HCT116 (cell line): Measurements from ENCODE around the gene MAP7. TPM values are rescaled to one million over a fixed set of nuclear protein-coding genes. Genes with fewer than 3 reads are reported as not detected.

Experiments used
- ATAC-seq: fragments of 200-7000 bp; cut with Tn5 transposase; 2 replicates; pipeline ENCODE4 v1.9.1; 2020; ENCODE audit warnings: mild to moderate bottlenecking, moderate library complexity
- BruUV-seq: library from RNA; stranded (reverse); fragments of 400-500 nt; replicated peaks from 2 replicates; lab custom pipeline; 2021; lab: Mats Ljungman, UMichigan
- CTCF ChIA-PET: fragments of 300-600 bp; sonication (Branson Sonifier 250); formaldehyde crosslinking; loops from one replicate; lab custom pipeline; 2021; ENCODE audit warnings: antibody characterized with exemption; lab: Charles Lee
- POLR2A ChIA-PET: fragments of 300-600, 350-600 bp; sonication (Branson Sonifier 250); formaldehyde crosslinking; loops from one replicate; lab custom pipeline; 2021; ENCODE audit warnings: antibody characterized with exemption; lab: Charles Lee
- RAD21 ChIA-PET, 2 experiments: fragments of 300-600 bp; sonication (Branson Sonifier 250); formaldehyde crosslinking; loops; one replicate each; lab custom pipeline; 2023; ENCODE audit warnings: low total read pairs in 2 of 2; ENCODE audit not compliant: uncharacterized antibody in 2 of 2, unreplicated experiment in 2 of 2, low non-redundant PET in 1 of 2; lab: Charles Lee
- DNase-seq: peaks from one replicate; pipeline ENCODE4 v3.0.0-alpha.2; 2010; ENCODE audit warnings: low read depth, low spot score
- H2AFZ ChIP-seq: fragments of 200-600 bp; shearing (Covaris generic), sonication (generic); 2 replicates; pipeline ENCODE4 v1.6.1; 2017; ENCODE audit warnings: low read depth, mixed run types, mixed read lengths, antibody characterized with exemption, low read length; ENCODE audit not compliant: poor library complexity, severe bottlenecking
- H3K27ac ChIP-seq: 2 replicates; pipeline ENCODE4 v1.5.1; 2012; ENCODE audit warnings: low read depth, low read length
- H3K27me3 ChIP-seq: fragments of 200-600 bp; sonication (generic); 2 replicates; pipeline ENCODE4 v1.6.1; 2016; ENCODE audit warnings: mixed run types, low read length, mixed read lengths; ENCODE audit not compliant: insufficient read depth
- H3K36me3 ChIP-seq, 2 experiments: fragments of 200-500 bp in 1 of 2; fragments of 200-600 bp in 1 of 2; sonication (Bioruptor generic) in 1 of 2; sonication (generic) in 1 of 2; 2 replicates each; pipeline versions ENCODE4 v1.5.1 to v1.6.1; 2014 to 2016; ENCODE audit warnings: low read length in 2 of 2, inconsistent platforms in 1 of 2, mixed read lengths in 1 of 2, mixed run types in 1 of 2; ENCODE audit not compliant: insufficient read depth in 2 of 2, control insufficient read depth in 1 of 2
- H3K4me1 ChIP-seq, 2 experiments: fragments of 200-600 bp in 1 of 2; sonication (generic) in 1 of 2; 2 replicates each; pipeline versions ENCODE4 v1.5.1 to v1.6.1; 2012 to 2017; ENCODE audit warnings: low read length in 2 of 2, inconsistent platforms in 1 of 2, mild to moderate bottlenecking in 1 of 2, mixed read lengths in 1 of 2, mixed run types in 1 of 2, moderate library complexity in 1 of 2; ENCODE audit not compliant: insufficient read depth in 2 of 2, control insufficient read depth in 1 of 2
- H3K4me2 ChIP-seq: fragments of 200-600 bp; sonication (generic); 2 replicates; pipeline ENCODE4 v1.6.1; 2017; ENCODE audit warnings: mixed run types, low read length, mixed read lengths
- H3K4me3 ChIP-seq, 2 experiments: fragments of 200-600 bp in 1 of 2; sonication (generic) in 1 of 2; replicated peaks in 1 of 2; 2 replicates each; pipeline ENCODE4 v1.5.1; 2011 to 2016; ENCODE audit warnings: low read length in 2 of 2, control low read depth in 1 of 2, low read depth in 1 of 2, mild to moderate bottlenecking in 1 of 2, mixed read lengths in 1 of 2, mixed run types in 1 of 2
- H3K79me2 ChIP-seq: fragments of 200-600 bp; sonication (generic); 2 replicates; pipeline ENCODE4 v1.6.1; 2017; ENCODE audit warnings: mild to moderate bottlenecking, mixed run types, low read length, moderate library complexity, mixed read lengths; ENCODE audit not compliant: insufficient read depth
- H3K9ac ChIP-seq: fragments of 200-600 bp; sonication (generic); 2 replicates; pipeline ENCODE4 v1.6.1; 2016; ENCODE audit warnings: low read length, mixed read lengths
- H3K9me2 ChIP-seq: fragments of 200-600 bp; sonication (generic), shearing (Covaris generic); 2 replicates; pipeline ENCODE4 v1.6.1; 2017; ENCODE audit warnings: mixed run types, mild to moderate bottlenecking, moderate library complexity; ENCODE audit not compliant: insufficient read depth
- H3K9me3 ChIP-seq, 2 experiments: fragments of 200-500 bp in 1 of 2; fragments of 200-600 bp in 1 of 2; sonication (Bioruptor generic) in 1 of 2; sonication (generic) in 1 of 2; 2 replicates each; pipeline ENCODE4 v1.6.1; 2014 to 2017; ENCODE audit warnings: low read length in 2 of 2, mixed read lengths in 2 of 2, inconsistent platforms in 1 of 2, low read depth in 1 of 2, mild to moderate bottlenecking in 1 of 2, mixed run types in 1 of 2, moderate library complexity in 1 of 2; ENCODE audit not compliant: control insufficient read depth in 1 of 2, insufficient read depth in 1 of 2
- H4K20me1 ChIP-seq: fragments of 200-600 bp; sonication (generic), shearing (Covaris generic); 2 replicates; pipeline ENCODE4 v1.6.1; 2017; ENCODE audit warnings: mixed run types, mild to moderate bottlenecking, moderate library complexity; ENCODE audit not compliant: insufficient read depth
- ATF3 ChIP-seq: IDR thresholded peaks from 2 replicates; pipeline ENCODE4 v1.6.1; 2012
- CBX3 ChIP-seq: IDR thresholded peaks from 2 replicates; pipeline ENCODE4 v1.6.1; 2012; ENCODE audit warnings: low read depth
- CTCF ChIP-seq, 3 experiments: fragments of 200-600 bp in 1 of 3; sonication (generic) in 1 of 3; IDR thresholded peaks in 2 of 3; conservative IDR thresholded peaks in 1 of 3; 2 replicates each; pipeline ENCODE4 v1.5.1; 2012 to 2017; ENCODE audit warnings: low read depth in 2 of 3, low read length in 2 of 3, antibody characterized with exemption in 1 of 3, borderline replicate concordance in 1 of 3, control low read depth in 1 of 3, mild to moderate bottlenecking in 1 of 3, mixed read lengths in 1 of 3, mixed run types in 1 of 3, moderate library complexity in 1 of 3; ENCODE audit not compliant: insufficient read depth in 1 of 3
- EGR1 ChIP-seq: IDR thresholded peaks from 2 replicates; pipeline ENCODE4 v1.6.1; 2012; ENCODE audit warnings: low read depth
- ELF1 ChIP-seq: IDR thresholded peaks from 2 replicates; pipeline ENCODE4 v1.6.1; 2012; ENCODE audit warnings: low read depth, borderline replicate concordance
- EZH2 ChIP-seq: fragments of 200-600 bp; sonication (generic); IDR thresholded peaks from 2 replicates; pipeline ENCODE4 v1.6.1; 2017; ENCODE audit warnings: antibody characterized with exemption, mixed run types
- EZH2phosphoT487 ChIP-seq: fragments of 200-600 bp; IDR thresholded peaks from 2 replicates; pipeline ENCODE4 v1.6.1; 2018; ENCODE audit warnings: antibody characterized with exemption, borderline replicate concordance
- FOSL1 ChIP-seq: IDR thresholded peaks from 2 replicates; pipeline ENCODE4 v1.6.1; 2012; ENCODE audit warnings: low read depth
- MAX ChIP-seq: IDR thresholded peaks from 2 replicates; pipeline ENCODE4 v1.6.1; 2012
- POLR2A ChIP-seq: IDR thresholded peaks from 2 replicates; pipeline ENCODE4 v1.7.0; 2011; ENCODE audit warnings: borderline replicate concordance; ENCODE audit not compliant: insufficient read depth, insufficient read length; ENCODE audit errors: extremely low read depth
- POLR2AphosphoS5 ChIP-seq: IDR thresholded peaks from 2 replicates; pipeline ENCODE4 v1.6.1; 2011; ENCODE audit warnings: mild to moderate bottlenecking, low read depth, low read length, moderate library complexity
- RAD21 ChIP-seq: IDR thresholded peaks from 2 replicates; pipeline ENCODE4 v1.6.1; 2012; ENCODE audit warnings: low read depth, mild to moderate bottlenecking
- REST ChIP-seq: IDR thresholded peaks from 2 replicates; pipeline ENCODE4 v1.6.1; 2012; ENCODE audit warnings: low read depth
- SIN3A ChIP-seq: IDR thresholded peaks from 2 replicates; pipeline ENCODE4 v1.6.1; 2012; ENCODE audit warnings: low read depth
- SP1 ChIP-seq: IDR thresholded peaks from 2 replicates; pipeline ENCODE4 v1.6.1; 2012; ENCODE audit warnings: low read depth
- TCF7L2 ChIP-seq: IDR thresholded peaks from 2 replicates; pipeline ENCODE4 v1.7.0; 2011; ENCODE audit warnings: borderline replicate concordance, inconsistent platforms; ENCODE audit not compliant: insufficient read depth, insufficient read length; ENCODE audit errors: extremely low read depth
- YY1 ChIP-seq: IDR thresholded peaks from 2 replicates; pipeline ENCODE4 v1.6.1; 2011; ENCODE audit warnings: low read length, low read depth, moderate library complexity, mild to moderate bottlenecking; ENCODE audit not compliant: insufficient replicate concordance; ENCODE audit errors: extremely low read depth
- ZFX ChIP-seq: fragments of 450-650 bp; IDR thresholded peaks from 2 replicates; pipeline ENCODE4 v1.6.1; 2017
- ZNF274 ChIP-seq: fragments of 200-500 bp; sonication (Bioruptor generic); IDR thresholded peaks from 2 replicates; pipeline ENCODE4 v1.6.1; 2014; ENCODE audit warnings: mild to moderate bottlenecking, low read depth, low read length, inconsistent platforms
- intact Hi-C: fragments of 100-400 bp; cut with micrococcal nuclease; formaldehyde crosslinking; loops from 2 replicates; pipeline ENCODE4 v1.10.0; 2022
- total RNA-seq: library from RNA; stranded (reverse); gene quantifications from one replicate; pipeline ENCODE4 v1.2.1, GENCODE V29; 2021; ENCODE audit not compliant: unreplicated experiment

MAP7 gene
- total RNA-seq, 1 experiment from 2014 or later = 35.5 TPM

GRCh38 chr6:136438441-136438840 lies 111.8 kb downstream of the MAP7 start:
- no peak overlapping the region for H2AFZ ChIP-seq
- RAD21 ChIA-PET = no interaction called here
- DNase-seq (no peak), ATAC-seq (no peak)
- H3K4me3 ChIP-seq = no peak overlapping the region
- no peak overlapping the region for H3K4me2 ChIP-seq
- H3K4me1 ChIP-seq = no peaks in the 10 kb centered on the region; a peak in 1 of 4 replicates
- no TSS peak for BruUV-seq
- POLR2A ChIA-PET = no interaction called here
- no peaks in the 10 kb centered on the region for H4K20me1 ChIP-seq
- H3K27ac ChIP-seq = no peak overlapping the region
- no peaks in the 10 kb centered on the region for H3K27me3 ChIP-seq
- H3K9me3 ChIP-seq = no peaks in the 10 kb centered on the region
- H3K9ac ChIP-seq = no peak overlapping the region
- no peaks in the 10 kb centered on the region for H3K36me3 ChIP-seq
- no peaks in the 10 kb centered on the region for H3K9me2 ChIP-seq
- TF ChIP-seq POLR2A = no peak
- no peak for TF ChIP-seq MAX
- TF ChIP-seq SIN3A = no peak
- no peak for TF ChIP-seq YY1
- TF ChIP-seq ATF3 = no peak
- TF ChIP-seq REST = no peak
- no peak for TF ChIP-seq POLR2AphosphoS5
- TF ChIP-seq ZFX = no peak
- no peak for TF ChIP-seq TCF7L2
- TF ChIP-seq EGR1 = no peak
- TF ChIP-seq CBX3 = no peak
- no peak for TF ChIP-seq ZNF274
- no peak for TF ChIP-seq CTCF (IDR thresholded peaks at IDR 0.05 in 2 of 3, conservative IDR thresholded peaks at IDR 0.05 in 1 of 3; ENCODE audit: borderline replicate concordance in 1 of 3, insufficient read depth in 1 of 3, low read depth in 2 of 3, low read length in 2 of 3)
- TF ChIP-seq EZH2 = no peak
- TF ChIP-seq FOSL1 = no peak
- TF ChIP-seq ELF1 = no peak
- TF ChIP-seq SP1 = no peak
- no peak for TF ChIP-seq RAD21
- no peak for TF ChIP-seq EZH2phosphoT487
- no peaks in the 10 kb centered on the region for H3K79me2 ChIP-seq
- intact Hi-C loops = no loop called here
- CTCF ChIA-PET = no interaction called here
